Ovary (tissue), 9 donors: ENCODE results near the gene ITPR3. TPM values are rescaled to one million over a fixed set of nuclear protein-coding genes. Genes with fewer than 3 reads are reported as not detected.

Experiments
- DNase-seq, 5 donors: peaks; one replicate each; pipeline ENCODE4 v3.0.0-alpha.2; 2019 to 2020
- H3K27ac ChIP-seq, 2 donors: fragments of 200-600 bp; one replicate each; pipeline versions ENCODE4 v1.5.1 to v1.8.0; 2019 to 2022
- H3K27me3 ChIP-seq: fragments of 200-600 bp; one replicate; pipeline ENCODE4 v1.8.0; 2022
- H3K36me3 ChIP-seq: fragments of 200-600 bp; sonication (generic); one replicate; pipeline ENCODE4 v1.5.1; 2019
- H3K4me1 ChIP-seq: one replicate; pipeline ENCODE4 v1.8.1; 2013; ENCODE audit warnings: mild to moderate bottlenecking, moderate library complexity; ENCODE audit not compliant: insufficient read depth
- H3K4me3 ChIP-seq: fragments of 200-600 bp; sonication (generic); one replicate; pipeline ENCODE4 v1.5.1; 2017
- H3K9me3 ChIP-seq, 2 donors: fragments of 200-600 bp in 1 of 2; sonication (generic) in 1 of 2; one replicate each; pipeline versions ENCODE4 v1.5.1 to v1.8.1; 2013 to 2019; ENCODE audit warnings: mild to moderate bottlenecking in 1 of 2, moderate library complexity in 1 of 2
- EP300 ChIP-seq: sonication (generic); formaldehyde crosslinking; IDR thresholded peaks from one replicate; pipeline ENCODE4 v1.6.1; 2017; ENCODE audit warnings: antibody characterized with exemption
- POLR2A ChIP-seq: fragments of 450-650 bp; IDR thresholded peaks from one replicate; pipeline ENCODE4 v1.6.1; 2017; ENCODE audit warnings: antibody characterized with exemption, mild to moderate bottlenecking, moderate library complexity
- WGBS, 3 donors: extraction: QIAGEN DNeasy Blood & Tissue Kit in 1 of 3; methylation state at CpG; one replicate each; pipeline versions ENCODE4 v1.1.5 to v1.1.7; 2013 to 2017; 5-methylcytosine and 5-hydroxymethylcytosine counted together
- intact Hi-C, 4 donors: fragments of 100-400 bp; cut with DNase I; formaldehyde crosslinking; loops; one replicate each; pipeline versions ENCODE4 v1.11.0 to v1.15.1; 2022 to 2023
- polyA plus RNA-seq, 2 donors: library from polyadenylated mRNA; stranded (reverse); fragments of 200-250 nt in 1 of 2; fragments of 350-450 nt in 1 of 2; fragmentation: Illumina TruSeq in 1 of 2; extraction: RNeasy Lipid Tissue Mini Kit (QIAGEN cat#74804) in 1 of 2; gene quantifications; one replicate each; pipeline ENCODE4 v1.2.3, GENCODE V29; 2013 to 2014
- total RNA-seq, 7 donors: library from RNA; depleted of rRNA in 2 of 7; stranded (reverse); fragments of >200 nt in 2 of 7; fragmentation: NEBNext Ultra II Directional in 3 of 7; extraction: Animal tissue kit (Norgen Biotek cat#: 25700) in 3 of 7; gene quantifications; one replicate each; pipeline versions ENCODE4 v1.1.0 to v1.2.4, GENCODE V29; 2016 to 2023
- TF ChIP-seq, protein P1 (sequence below), 3 donors: fragments of 450-650 bp in 2 of 3; fragments of 200-600 bp in 1 of 3; IDR thresholded peaks; one replicate each; pipeline versions ENCODE4 v1.5.1 to v1.8.0; 2016 to 2022; ENCODE audit warnings: antibody characterized with exemption in 3 of 3, mild to moderate bottlenecking in 1 of 3
- donor health status: DM: no; HTN: no; CAD: no; lungs with moderate emphysema.
- donor health status: DM: no; HTN: no; CAD: no.
- donor health status: Bipolar disorder and iron deficiency.
- donor health status: DM: yes; HTN: yes; CAD: no.
- donor health status: DM: no; HTN: no; CAD: no.
- donor health status: DM: yes; HTN: yes; CAD: no.

Gene ITPR3
- total and polyA plus RNA-seq, 9 donors: 3.6 to 31.1 (median 11.7) TPM

DNA sequence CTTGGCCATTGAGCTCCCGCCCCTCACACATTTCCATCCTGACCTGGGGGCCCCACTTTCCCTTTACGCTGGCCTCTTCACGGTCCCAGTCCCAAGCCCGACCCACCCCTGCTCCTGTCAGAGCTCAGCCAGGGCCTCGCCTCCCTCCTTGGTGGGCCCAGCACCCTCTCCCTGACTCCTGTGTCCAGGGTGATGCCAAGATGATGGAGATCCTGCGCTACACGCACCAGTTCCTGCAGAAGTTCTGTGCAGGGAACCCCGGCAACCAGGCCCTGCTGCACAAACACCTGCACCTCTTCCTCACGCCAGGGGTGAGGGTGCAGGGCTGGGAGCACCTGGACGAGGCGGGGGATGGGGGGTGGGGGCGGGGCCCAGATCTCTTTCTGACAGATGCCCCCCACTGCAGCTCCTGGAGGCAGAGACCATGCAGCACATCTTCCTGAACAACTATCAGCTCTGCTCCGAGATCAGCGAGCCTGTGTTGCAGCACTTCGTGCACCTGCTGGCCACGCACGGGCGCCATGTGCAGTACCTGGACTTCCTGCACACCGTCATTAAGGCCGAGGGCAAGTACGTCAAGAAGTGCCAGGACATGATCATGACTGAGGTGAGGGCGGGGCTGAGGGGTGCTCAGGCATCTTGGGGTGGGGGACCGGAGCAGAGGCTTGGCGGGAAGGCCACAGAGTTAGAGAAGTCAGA is 57.3 kb downstream of the ITPR3 start:
- H3K9me3 ChIP-seq: no peaks in the 10 kb centered on the region
- WGBS, 3 donors: 90 to 93% (median 92%) methylated on average over 24 of the region's 24 CpGs
- intact Hi-C loops: no loop called here
- H3K27ac ChIP-seq: no peak overlapping the region
- DNase-seq: no peak
- H3K4me1 ChIP-seq: peaks cover 5% of the 10 kb centered on the region
- H3K27me3 ChIP-seq: no peaks in the 10 kb centered on the region
- no peaks in the 10 kb centered on the region for H3K36me3 ChIP-seq
- H3K4me3 ChIP-seq: no peak overlapping the region
- TF ChIP-seq, protein P1, sequence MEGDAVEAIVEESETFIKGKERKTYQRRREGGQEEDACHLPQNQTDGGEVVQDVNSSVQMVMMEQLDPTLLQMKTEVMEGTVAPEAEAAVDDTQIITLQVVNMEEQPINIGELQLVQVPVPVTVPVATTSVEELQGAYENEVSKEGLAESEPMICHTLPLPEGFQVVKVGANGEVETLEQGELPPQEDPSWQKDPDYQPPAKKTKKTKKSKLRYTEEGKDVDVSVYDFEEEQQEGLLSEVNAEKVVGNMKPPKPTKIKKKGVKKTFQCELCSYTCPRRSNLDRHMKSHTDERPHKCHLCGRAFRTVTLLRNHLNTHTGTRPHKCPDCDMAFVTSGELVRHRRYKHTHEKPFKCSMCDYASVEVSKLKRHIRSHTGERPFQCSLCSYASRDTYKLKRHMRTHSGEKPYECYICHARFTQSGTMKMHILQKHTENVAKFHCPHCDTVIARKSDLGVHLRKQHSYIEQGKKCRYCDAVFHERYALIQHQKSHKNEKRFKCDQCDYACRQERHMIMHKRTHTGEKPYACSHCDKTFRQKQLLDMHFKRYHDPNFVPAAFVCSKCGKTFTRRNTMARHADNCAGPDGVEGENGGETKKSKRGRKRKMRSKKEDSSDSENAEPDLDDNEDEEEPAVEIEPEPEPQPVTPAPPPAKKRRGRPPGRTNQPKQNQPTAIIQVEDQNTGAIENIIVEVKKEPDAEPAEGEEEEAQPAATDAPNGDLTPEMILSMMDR (IDR thresholded peaks at IDR 0.05): no peak
- TF ChIP-seq EP300: no peak

DNA sequence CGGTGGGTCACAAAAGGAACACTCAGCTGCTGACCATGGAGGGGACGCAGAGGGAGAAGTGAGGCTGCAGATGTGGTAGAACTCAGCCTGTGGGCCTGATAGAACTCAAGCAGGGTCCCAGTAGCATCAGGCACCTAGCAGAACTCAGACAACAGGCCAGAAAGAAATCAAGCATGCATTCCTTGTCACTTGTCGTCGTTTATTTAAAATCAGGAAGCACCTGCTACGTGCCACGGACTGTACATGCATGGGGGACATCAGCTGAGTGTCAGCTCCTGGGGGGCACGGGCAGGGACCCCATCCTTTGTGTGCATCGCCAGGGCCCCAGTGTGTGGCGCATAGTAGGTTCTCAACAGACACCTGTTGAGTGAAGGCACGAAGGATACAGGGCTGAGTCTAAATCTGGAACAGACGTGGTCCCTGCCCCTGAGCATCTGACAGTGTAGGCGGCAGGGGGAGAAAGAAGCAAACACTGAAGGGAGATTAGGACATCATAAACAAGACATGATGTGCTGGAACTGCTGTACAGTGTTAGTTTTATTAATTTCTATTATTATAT is 57.9 kb downstream of the ITPR3 start:
- WGBS, 3 donors: 69 to 76% (median 72%) methylated on average over 12 of the region's 12 CpGs
- no peaks in the 10 kb centered on the region for H3K36me3 ChIP-seq
- H3K4me3 ChIP-seq: no peak overlapping the region
- H3K27ac ChIP-seq: no peak overlapping the region
- no peak for DNase-seq
- no peaks in the 10 kb centered on the region for H3K27me3 ChIP-seq
- intact Hi-C loops: no loop called here
- H3K4me1 ChIP-seq: peaks cover 10% of the 10 kb centered on the region
- TF ChIP-seq, protein P1 (IDR thresholded peaks at IDR 0.05): no peak
- TF ChIP-seq POLR2A (no peak), EP300 (no peak)
- H3K9me3 ChIP-seq: no peaks in the 10 kb centered on the region

DNA sequence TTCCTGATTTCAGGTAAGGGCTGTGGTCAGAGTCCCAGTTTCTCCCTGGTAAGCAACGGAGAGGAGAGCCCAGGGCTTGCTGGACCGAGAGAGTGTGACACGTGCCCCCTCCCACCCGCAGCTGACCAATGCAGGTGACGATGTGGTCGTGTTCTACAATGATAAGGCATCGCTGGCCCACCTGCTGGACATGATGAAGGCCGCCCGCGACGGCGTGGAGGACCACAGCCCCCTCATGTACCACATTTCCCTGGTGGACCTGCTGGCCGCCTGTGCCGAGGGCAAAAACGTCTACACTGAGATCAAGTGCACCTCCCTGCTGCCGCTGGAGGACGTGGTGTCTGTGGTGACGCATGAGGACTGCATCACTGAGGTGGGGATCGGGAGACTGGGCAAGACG is 58.6 kb downstream of the ITPR3 start:
- Histone ChIP-seq H3K36me3 (no peaks in the 10 kb centered on the region), H3K4me3 (no peak overlapping the region), H3K27ac (no peak overlapping the region), H3K27me3 (no peaks in the 10 kb centered on the region), H3K9me3 (no peaks in the 10 kb centered on the region), H3K4me1 (peaks cover 10% of the 10 kb centered on the region)
- DNase-seq: no peak
- no peak for TF ChIP-seq EP300
- TF ChIP-seq, protein P1 (IDR thresholded peaks at IDR 0.05): no peak
- TF ChIP-seq POLR2A: no peak
- WGBS, 3 donors: 89 to 90% (median 89%) methylated on average over 19 to 20 of the region's 20 CpGs
- intact Hi-C loops: no loop called here

- H3K27me3 ChIP-seq: no peaks in the 10 kb centered on the region
- H3K4me1 ChIP-seq: peaks cover 10% of the 10 kb centered on the region
- H3K36me3 ChIP-seq: no peaks in the 10 kb centered on the region
- DNase-seq: no peak
- H3K27ac ChIP-seq: no peak overlapping the region
- no peaks in the 10 kb centered on the region for H3K9me3 ChIP-seq
- intact Hi-C loops: no loop called here
- 94 to 96% (median 96%) methylated on average over 13 of the region's 13 CpGs for WGBS, 3 donors
- no peak overlapping the region for H3K4me3 ChIP-seq
- TF ChIP-seq EP300 (no peak), POLR2A (no peak)
- TF ChIP-seq, protein P1 (IDR thresholded peaks at IDR 0.05): no peak
Measured at GRCh38 chr6:33682341-33682740, 61.2 kb downstream of the ITPR3 start.
